ENCODE measurements around the gene CATSPERD. TPM values are rescaled to one million over a fixed set of nuclear protein-coding genes. Genes with fewer than 3 reads are reported as not detected.

Gene CATSPERD
- total and polyA plus RNA-seq, 9 of the 15 experiments (the other 6 are each of a cell fraction or from before 2014, with no cell fraction given), result not detected

- 0 out of 2 replicates have a peak, but pooled peaks have one; percentile 17 for TF ChIP-seq NR4A1 (CRISPR knock-in tag; IDR thresholded peaks at IDR 0.05)
- TF ChIP-seq NR4A1 (tag; IDR thresholded peaks at IDR 0.05), result no peak
- TF ChIP-seq NEUROD1 (IDR thresholded peaks at IDR 0.05; ENCODE audit: borderline replicate concordance, low read depth, low read length, partially characterized antibody), result no peak
- TF ChIP-seq NUFIP1 (IDR thresholded peaks at IDR 0.05; ENCODE audit: partially characterized antibody), result no peak
- peak in 1 of 2 experiments; percentile 74; a peak in 2 of 4 replicates for TF ChIP-seq TRIM24 (IDR thresholded peaks at IDR 0.05)
- no peak for TF ChIP-seq ELF4 (CRISPR knock-in tag; IDR thresholded peaks at IDR 0.05)
- TF ChIP-seq, protein P1, sequence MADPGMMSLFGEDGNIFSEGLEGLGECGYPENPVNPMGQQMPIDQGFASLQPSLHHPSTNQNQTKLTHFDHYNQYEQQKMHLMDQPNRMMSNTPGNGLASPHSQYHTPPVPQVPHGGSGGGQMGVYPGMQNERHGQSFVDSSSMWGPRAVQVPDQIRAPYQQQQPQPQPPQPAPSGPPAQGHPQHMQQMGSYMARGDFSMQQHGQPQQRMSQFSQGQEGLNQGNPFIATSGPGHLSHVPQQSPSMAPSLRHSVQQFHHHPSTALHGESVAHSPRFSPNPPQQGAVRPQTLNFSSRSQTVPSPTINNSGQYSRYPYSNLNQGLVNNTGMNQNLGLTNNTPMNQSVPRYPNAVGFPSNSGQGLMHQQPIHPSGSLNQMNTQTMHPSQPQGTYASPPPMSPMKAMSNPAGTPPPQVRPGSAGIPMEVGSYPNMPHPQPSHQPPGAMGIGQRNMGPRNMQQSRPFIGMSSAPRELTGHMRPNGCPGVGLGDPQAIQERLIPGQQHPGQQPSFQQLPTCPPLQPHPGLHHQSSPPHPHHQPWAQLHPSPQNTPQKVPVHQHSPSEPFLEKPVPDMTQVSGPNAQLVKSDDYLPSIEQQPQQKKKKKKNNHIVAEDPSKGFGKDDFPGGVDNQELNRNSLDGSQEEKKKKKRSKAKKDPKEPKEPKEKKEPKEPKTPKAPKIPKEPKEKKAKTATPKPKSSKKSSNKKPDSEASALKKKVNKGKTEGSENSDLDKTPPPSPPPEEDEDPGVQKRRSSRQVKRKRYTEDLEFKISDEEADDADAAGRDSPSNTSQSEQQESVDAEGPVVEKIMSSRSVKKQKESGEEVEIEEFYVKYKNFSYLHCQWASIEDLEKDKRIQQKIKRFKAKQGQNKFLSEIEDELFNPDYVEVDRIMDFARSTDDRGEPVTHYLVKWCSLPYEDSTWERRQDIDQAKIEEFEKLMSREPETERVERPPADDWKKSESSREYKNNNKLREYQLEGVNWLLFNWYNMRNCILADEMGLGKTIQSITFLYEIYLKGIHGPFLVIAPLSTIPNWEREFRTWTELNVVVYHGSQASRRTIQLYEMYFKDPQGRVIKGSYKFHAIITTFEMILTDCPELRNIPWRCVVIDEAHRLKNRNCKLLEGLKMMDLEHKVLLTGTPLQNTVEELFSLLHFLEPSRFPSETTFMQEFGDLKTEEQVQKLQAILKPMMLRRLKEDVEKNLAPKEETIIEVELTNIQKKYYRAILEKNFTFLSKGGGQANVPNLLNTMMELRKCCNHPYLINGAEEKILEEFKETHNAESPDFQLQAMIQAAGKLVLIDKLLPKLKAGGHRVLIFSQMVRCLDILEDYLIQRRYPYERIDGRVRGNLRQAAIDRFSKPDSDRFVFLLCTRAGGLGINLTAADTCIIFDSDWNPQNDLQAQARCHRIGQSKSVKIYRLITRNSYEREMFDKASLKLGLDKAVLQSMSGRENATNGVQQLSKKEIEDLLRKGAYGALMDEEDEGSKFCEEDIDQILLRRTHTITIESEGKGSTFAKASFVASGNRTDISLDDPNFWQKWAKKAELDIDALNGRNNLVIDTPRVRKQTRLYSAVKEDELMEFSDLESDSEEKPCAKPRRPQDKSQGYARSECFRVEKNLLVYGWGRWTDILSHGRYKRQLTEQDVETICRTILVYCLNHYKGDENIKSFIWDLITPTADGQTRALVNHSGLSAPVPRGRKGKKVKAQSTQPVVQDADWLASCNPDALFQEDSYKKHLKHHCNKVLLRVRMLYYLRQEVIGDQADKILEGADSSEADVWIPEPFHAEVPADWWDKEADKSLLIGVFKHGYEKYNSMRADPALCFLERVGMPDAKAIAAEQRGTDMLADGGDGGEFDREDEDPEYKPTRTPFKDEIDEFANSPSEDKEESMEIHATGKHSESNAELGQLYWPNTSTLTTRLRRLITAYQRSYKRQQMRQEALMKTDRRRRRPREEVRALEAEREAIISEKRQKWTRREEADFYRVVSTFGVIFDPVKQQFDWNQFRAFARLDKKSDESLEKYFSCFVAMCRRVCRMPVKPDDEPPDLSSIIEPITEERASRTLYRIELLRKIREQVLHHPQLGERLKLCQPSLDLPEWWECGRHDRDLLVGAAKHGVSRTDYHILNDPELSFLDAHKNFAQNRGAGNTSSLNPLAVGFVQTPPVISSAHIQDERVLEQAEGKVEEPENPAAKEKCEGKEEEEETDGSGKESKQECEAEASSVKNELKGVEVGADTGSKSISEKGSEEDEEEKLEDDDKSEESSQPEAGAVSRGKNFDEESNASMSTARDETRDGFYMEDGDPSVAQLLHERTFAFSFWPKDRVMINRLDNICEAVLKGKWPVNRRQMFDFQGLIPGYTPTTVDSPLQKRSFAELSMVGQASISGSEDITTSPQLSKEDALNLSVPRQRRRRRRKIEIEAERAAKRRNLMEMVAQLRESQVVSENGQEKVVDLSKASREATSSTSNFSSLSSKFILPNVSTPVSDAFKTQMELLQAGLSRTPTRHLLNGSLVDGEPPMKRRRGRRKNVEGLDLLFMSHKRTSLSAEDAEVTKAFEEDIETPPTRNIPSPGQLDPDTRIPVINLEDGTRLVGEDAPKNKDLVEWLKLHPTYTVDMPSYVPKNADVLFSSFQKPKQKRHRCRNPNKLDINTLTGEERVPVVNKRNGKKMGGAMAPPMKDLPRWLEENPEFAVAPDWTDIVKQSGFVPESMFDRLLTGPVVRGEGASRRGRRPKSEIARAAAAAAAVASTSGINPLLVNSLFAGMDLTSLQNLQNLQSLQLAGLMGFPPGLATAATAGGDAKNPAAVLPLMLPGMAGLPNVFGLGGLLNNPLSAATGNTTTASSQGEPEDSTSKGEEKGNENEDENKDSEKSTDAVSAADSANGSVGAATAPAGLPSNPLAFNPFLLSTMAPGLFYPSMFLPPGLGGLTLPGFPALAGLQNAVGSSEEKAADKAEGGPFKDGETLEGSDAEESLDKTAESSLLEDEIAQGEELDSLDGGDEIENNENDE (IDR thresholded peaks at IDR 0.05; ENCODE audit: low read depth, low read length), result no peak
- TF ChIP-seq HNRNPH1 (optimal IDR thresholded peaks at IDR 0.05; ENCODE audit: low read depth, low read length), result no peak
- TF ChIP-seq ZNF551 (CRISPR knock-in tag; IDR thresholded peaks at IDR 0.05), result no peak
- TF ChIP-seq ETV6 (IDR thresholded peaks at IDR 0.05; ENCODE audit: borderline replicate concordance in 1 of 2, low read depth in 2 of 2, low read length in 1 of 2), result no peak
- no peak for TF ChIP-seq ETV6 (CRISPR knock-in tag; IDR thresholded peaks at IDR 0.05; ENCODE audit: borderline replicate concordance)
- TF ChIP-seq, protein P2, sequence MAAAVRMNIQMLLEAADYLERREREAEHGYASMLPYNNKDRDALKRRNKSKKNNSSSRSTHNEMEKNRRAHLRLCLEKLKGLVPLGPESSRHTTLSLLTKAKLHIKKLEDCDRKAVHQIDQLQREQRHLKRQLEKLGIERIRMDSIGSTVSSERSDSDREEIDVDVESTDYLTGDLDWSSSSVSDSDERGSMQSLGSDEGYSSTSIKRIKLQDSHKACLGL (CRISPR knock-in tag; IDR thresholded peaks at IDR 0.05; ENCODE audit: borderline replicate concordance, poor library complexity, severe bottlenecking), result no peak
- TF ChIP-seq, protein P3, sequence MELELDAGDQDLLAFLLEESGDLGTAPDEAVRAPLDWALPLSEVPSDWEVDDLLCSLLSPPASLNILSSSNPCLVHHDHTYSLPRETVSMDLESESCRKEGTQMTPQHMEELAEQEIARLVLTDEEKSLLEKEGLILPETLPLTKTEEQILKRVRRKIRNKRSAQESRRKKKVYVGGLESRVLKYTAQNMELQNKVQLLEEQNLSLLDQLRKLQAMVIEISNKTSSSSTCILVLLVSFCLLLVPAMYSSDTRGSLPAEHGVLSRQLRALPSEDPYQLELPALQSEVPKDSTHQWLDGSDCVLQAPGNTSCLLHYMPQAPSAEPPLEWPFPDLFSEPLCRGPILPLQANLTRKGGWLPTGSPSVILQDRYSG (tag; conservative IDR thresholded peaks at IDR 0.05; ENCODE audit: low read depth), result no peak
- TF ChIP-seq ILK (tag; IDR thresholded peaks at IDR 0.05; ENCODE audit: borderline replicate concordance, low read depth), result no peak
These were observed 85.2 kb downstream of the CATSPERD start (continued) for GRCh38 chr19:5805462-5806132.

Measured in K562 (cell line).